Activated CD8-positive, alpha-beta memory T cell treated with anti-CD3 and anti-CD28 coated beads for 4 hours (primary cell): ENCODE results near the gene RPL35.
"Not testable (repeated sequence)": the region's sequence is repeated elsewhere in the genome, so short reads cannot be mapped to it uniquely, and the experiment has no call there.

Experiments
- DNase-seq, 2 donors: peaks; one replicate each; pipeline ENCODE4 v3.0.0-alpha.2; 2020; ENCODE audit warnings: low read depth in 2 of 2

RPL35 gene

GRCh38 chr9:124852829-124853531, 8.8 kb downstream of the RPL35 start, which contains the start of gene WDR38:
Gene WDR38, plus strand, starts transcription at chr9:124853460. Its CDS starts 72 bp downstream, at chr9:124853532.
- peak; percentile 54 to 66 for DNase-seq

GRCh38 chr9:124852121-124852828, 9.5 kb downstream of the RPL35 start:
- DNase-seq, result no peak

- DNase-seq, result no peak
Measured at GRCh38 chr9:124849801-124850200, 12.0 kb downstream of the RPL35 start.

GRCh38 chr9:124846969-124847368, 14.8 kb downstream of the RPL35 start:
- no peak for DNase-seq

- not testable (repeated sequence) for DNase-seq
Measured at GRCh38 chr9:124846467-124846866, 15.3 kb downstream of the RPL35 start.

- DNase-seq, result no peak
Measured at GRCh38 chr9:124844291-124844690, 17.5 kb downstream of the RPL35 start.

GRCh38 chr9:124843456-124844034, 18.2 kb downstream of the RPL35 start:
- DNase-seq, result no peak

GRCh38 chr9:124841075-124841821, 20.5 kb downstream of the RPL35 start:
- no peak for DNase-seq

- DNase-seq, result no peak
Measured at GRCh38 chr9:124840300-124840833, 21.4 kb downstream of the RPL35 start.

- no peak for DNase-seq
Measured at GRCh38 chr9:124839612-124840299, 22.0 kb downstream of the RPL35 start.

- DNase-seq, result not testable (repeated sequence)
Measured at GRCh38 chr9:124838567-124839275, 23.0 kb downstream of the RPL35 start.

- not testable (repeated sequence) for DNase-seq
Measured at GRCh38 chr9:124838132-124838531, 23.6 kb downstream of the RPL35 start.

GRCh38 chr9:124835026-124835557, 26.7 kb downstream of the RPL35 start:
- no peak for DNase-seq

GRCh38 chr9:124834591-124834990, 27.2 kb downstream of the RPL35 start:
- DNase-seq, result no peak

- no peak for DNase-seq
Measured at GRCh38 chr9:124831642-124832364, 30.0 kb downstream of the RPL35 start.

- DNase-seq, result no peak
Measured at GRCh38 chr9:124830593-124830992, 31.2 kb downstream of the RPL35 start.

- DNase-seq, result no peak
Measured at GRCh38 chr9:124829334-124829669, 32.5 kb downstream of the RPL35 start.

GRCh38 chr9:124828489-124829333, 33.0 kb downstream of the RPL35 start:
- no peak for DNase-seq
